ENCODE data around the gene CRACDL.
"Not testable (repeated sequence)": the region's sequence is repeated elsewhere in the genome, so short reads cannot be mapped to it uniquely, and the experiment has no call there.

CRACDL gene

GRCh38 chr2:98752711-98753110 lies 183.3 kb downstream of the CRACDL start:
- H3K9me3 ChIP-seq (ENCODE audit: control insufficient read depth, low read length); H3K27me3 ChIP-seq (ENCODE audit: control insufficient read depth, insufficient read depth, low read length, poor library complexity, severe bottlenecking); H3K4me1 ChIP-seq (ENCODE audit: control insufficient read depth, insufficient read depth, low read length); H3K4me3 ChIP-seq (ENCODE audit: insufficient read depth, low read depth, low read length); H3K27ac ChIP-seq (ENCODE audit: insufficient read depth, low read depth, low read length, poor library complexity, severe bottlenecking); H3K36me3 ChIP-seq (ENCODE audit: control insufficient read depth, insufficient read depth, low read length): not testable (repeated sequence)
- 81 to 91% methylated on average over 4 of the region's 4 CpGs for WGBS, 2 experiments

- Histone ChIP-seq H3K36me3 (ENCODE audit: control insufficient read depth, insufficient read depth, low read length) (no peaks in the 10 kb centered on the region), H3K9me3 (ENCODE audit: control insufficient read depth, low read length) (no peaks in the 10 kb centered on the region), H3K27me3 (ENCODE audit: control insufficient read depth, insufficient read depth, low read length, poor library complexity, severe bottlenecking) (no peaks in the 10 kb centered on the region), H3K4me1 (ENCODE audit: control insufficient read depth, insufficient read depth, low read length) (no peaks in the 10 kb centered on the region), H3K4me3 (ENCODE audit: insufficient read depth, low read depth, low read length) (no peak overlapping the region), H3K27ac (ENCODE audit: insufficient read depth, low read depth, low read length, poor library complexity, severe bottlenecking) (no peak overlapping the region)
- WGBS, 2 experiments = 100% methylated on average over 1 of the region's 1 CpG; no CpG with 5 or more reads in 1 of the 2 experiments
Measured at GRCh38 chr2:98751748-98752147, 184.3 kb downstream of the CRACDL start.

GRCh38 chr2:98750593-98751282 lies 185.3 kb downstream of the CRACDL start:
- Histone ChIP-seq H3K27me3 (ENCODE audit: control insufficient read depth, insufficient read depth, low read length, poor library complexity, severe bottlenecking) (no peaks in the 10 kb centered on the region), H3K4me3 (ENCODE audit: insufficient read depth, low read depth, low read length) (no peak overlapping the region), H3K36me3 (ENCODE audit: control insufficient read depth, insufficient read depth, low read length) (no peaks in the 10 kb centered on the region), H3K4me1 (ENCODE audit: control insufficient read depth, insufficient read depth, low read length) (no peaks in the 10 kb centered on the region), H3K9me3 (ENCODE audit: control insufficient read depth, low read length) (no peaks in the 10 kb centered on the region), H3K27ac (ENCODE audit: insufficient read depth, low read depth, low read length, poor library complexity, severe bottlenecking) (no peak overlapping the region)
- 92 to 93% methylated on average over 9 of the region's 9 CpGs for WGBS, 2 experiments

GRCh38 chr2:98749066-98749450 lies 187.0 kb downstream of the CRACDL start:
- Histone ChIP-seq H3K27me3 (ENCODE audit: control insufficient read depth, insufficient read depth, low read length, poor library complexity, severe bottlenecking) (no peaks in the 10 kb centered on the region), H3K27ac (ENCODE audit: insufficient read depth, low read depth, low read length, poor library complexity, severe bottlenecking) (no peak overlapping the region)

GRCh38 chr2:98748292-98749065 lies 187.5 kb downstream of the CRACDL start:
- Histone ChIP-seq H3K4me3 (ENCODE audit: insufficient read depth, low read depth, low read length) (no peak overlapping the region), H3K36me3 (ENCODE audit: control insufficient read depth, insufficient read depth, low read length) (no peaks in the 10 kb centered on the region), H3K27me3 (ENCODE audit: control insufficient read depth, insufficient read depth, low read length, poor library complexity, severe bottlenecking) (no peaks in the 10 kb centered on the region), H3K27ac (ENCODE audit: insufficient read depth, low read depth, low read length, poor library complexity, severe bottlenecking) (no peak overlapping the region), H3K4me1 (ENCODE audit: control insufficient read depth, insufficient read depth, low read length) (no peaks in the 10 kb centered on the region), H3K9me3 (ENCODE audit: control insufficient read depth, low read length) (no peaks in the 10 kb centered on the region)
- WGBS, 2 experiments = 83 to 88% methylated on average over 13 of the region's 13 CpGs

More at GRCh38 chr2:98749066-98749450, 187.0 kb downstream of the CRACDL start:
- Histone ChIP-seq H3K9me3 (ENCODE audit: control insufficient read depth, low read length) (no peaks in the 10 kb centered on the region), H3K4me3 (ENCODE audit: insufficient read depth, low read depth, low read length) (no peak overlapping the region), H3K36me3 (ENCODE audit: control insufficient read depth, insufficient read depth, low read length) (no peaks in the 10 kb centered on the region), H3K4me1 (ENCODE audit: control insufficient read depth, insufficient read depth, low read length) (no peaks in the 10 kb centered on the region)

- Histone ChIP-seq H3K27me3 (ENCODE audit: control insufficient read depth, insufficient read depth, low read length, poor library complexity, severe bottlenecking) (no peaks in the 10 kb centered on the region), H3K27ac (ENCODE audit: insufficient read depth, low read depth, low read length, poor library complexity, severe bottlenecking) (no peak overlapping the region), H3K4me1 (ENCODE audit: control insufficient read depth, insufficient read depth, low read length) (no peaks in the 10 kb centered on the region), H3K4me3 (ENCODE audit: insufficient read depth, low read depth, low read length) (no peak overlapping the region), H3K9me3 (ENCODE audit: control insufficient read depth, low read length) (no peaks in the 10 kb centered on the region), H3K36me3 (ENCODE audit: control insufficient read depth, insufficient read depth, low read length) (no peaks in the 10 kb centered on the region)
- 58 to 65% methylated on average over 6 to 8 of the region's 8 CpGs for WGBS, 2 experiments
Measured at GRCh38 chr2:98747888-98748287, 188.1 kb downstream of the CRACDL start.

DNA sequence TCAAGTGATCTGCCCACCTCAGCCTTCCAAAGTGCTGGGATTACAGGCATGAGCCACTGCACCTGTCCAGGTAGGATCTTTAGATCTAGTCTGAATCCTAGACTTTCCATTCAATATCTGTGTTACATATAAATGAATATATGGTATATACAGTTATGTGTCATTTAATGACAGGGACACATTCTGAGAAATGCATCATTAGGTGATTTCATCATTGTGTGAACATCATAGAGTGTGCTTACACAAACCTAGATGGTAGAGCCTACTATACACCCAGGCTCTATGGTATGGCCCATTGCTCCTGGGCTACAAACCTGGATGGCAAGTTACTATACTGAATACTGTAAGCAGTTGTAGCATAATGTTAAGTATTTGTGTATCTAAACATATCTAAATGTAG lies 189.6 kb downstream of the CRACDL start:
- H3K27ac ChIP-seq (ENCODE audit: insufficient read depth, low read depth, low read length, poor library complexity, severe bottlenecking) = no peak overlapping the region
- no peaks in the 10 kb centered on the region for H3K36me3 ChIP-seq (ENCODE audit: control insufficient read depth, insufficient read depth, low read length)
- H3K9me3 ChIP-seq (ENCODE audit: control insufficient read depth, low read length) = no peaks in the 10 kb centered on the region
- no peaks in the 10 kb centered on the region for H3K4me1 ChIP-seq (ENCODE audit: control insufficient read depth, insufficient read depth, low read length)
- H3K4me3 ChIP-seq (ENCODE audit: insufficient read depth, low read depth, low read length) = no peak overlapping the region
- no peaks in the 10 kb centered on the region for H3K27me3 ChIP-seq (ENCODE audit: control insufficient read depth, insufficient read depth, low read length, poor library complexity, severe bottlenecking)

DNA sequence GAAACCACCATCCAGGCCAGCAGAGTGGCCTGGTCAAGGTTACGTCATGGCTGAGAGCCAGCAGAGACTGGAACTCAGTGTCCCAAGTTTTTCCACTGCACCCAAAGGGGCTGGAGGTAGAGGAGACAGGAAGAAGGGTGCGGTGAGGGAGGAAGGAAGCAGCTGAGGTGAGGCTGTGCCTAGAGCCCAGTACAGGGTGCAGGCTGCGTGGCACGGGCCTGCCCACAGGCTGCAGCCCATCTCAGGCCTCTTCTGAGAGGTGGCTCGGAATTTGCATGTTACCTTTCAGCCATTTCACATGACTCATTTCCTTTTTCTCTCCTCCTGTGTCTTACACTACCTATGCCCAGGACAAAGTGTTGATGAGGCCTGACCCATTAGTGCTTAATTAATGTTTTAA lies 191.4 kb downstream of the CRACDL start:
- WGBS, 2 experiments = 89 to 95% methylated on average over 5 of the region's 5 CpGs
- Histone ChIP-seq H3K27ac (ENCODE audit: insufficient read depth, low read depth, low read length, poor library complexity, severe bottlenecking) (no peak overlapping the region), H3K4me3 (ENCODE audit: insufficient read depth, low read depth, low read length) (no peak overlapping the region), H3K27me3 (ENCODE audit: control insufficient read depth, insufficient read depth, low read length, poor library complexity, severe bottlenecking) (no peaks in the 10 kb centered on the region), H3K9me3 (ENCODE audit: control insufficient read depth, low read length) (no peaks in the 10 kb centered on the region), H3K36me3 (ENCODE audit: control insufficient read depth, insufficient read depth, low read length) (no peaks in the 10 kb centered on the region), H3K4me1 (ENCODE audit: control insufficient read depth, insufficient read depth, low read length) (no peaks in the 10 kb centered on the region)
